AG04450 (cell line): ENCODE measurements around the gene ZNF805. TPM values are rescaled to one million over a fixed set of nuclear protein-coding genes. Genes with fewer than 3 reads are reported as not detected.
"Not testable (repeated sequence)": the region's sequence is repeated elsewhere in the genome, so short reads cannot be mapped to it uniquely, and the experiment has no call there.

ENCODE experiments used
- CTCF ChIA-PET: fragments of 300-600, 350-600 bp; formaldehyde crosslinking; extraction: SDS; loops from one replicate; lab custom pipeline; 2022; ENCODE audit warnings: antibody characterized with exemption, inconsistent platforms; lab: Charles Lee
- POLR2A ChIA-PET: fragments of 350-600 bp; formaldehyde crosslinking; extraction: SDS; loops from one replicate; lab custom pipeline; 2021; ENCODE audit warnings: antibody characterized with exemption, inconsistent platforms; lab: Yijun Ruan, JAX
- DNase-seq: peaks from one replicate; pipeline ENCODE4 v3.0.0-alpha.2; 2011; ENCODE audit warnings: low read depth, low spot score
- H3K27ac ChIP-seq: one replicate; pipeline ENCODE4 v1.5.1; 2012; ENCODE audit warnings: low read depth, low read length, control low read depth
- H3K27me3 ChIP-seq: one replicate; pipeline ENCODE4 v1.6.0; 2012; ENCODE audit warnings: low read length; ENCODE audit not compliant: control insufficient read depth, insufficient read depth
- H3K4me3 ChIP-seq: 2 replicates; pipeline ENCODE4 v1.5.1; 2011; ENCODE audit warnings: mild to moderate bottlenecking, low read depth, low read length, control low read depth
- H3K9me3 ChIP-seq: 2 replicates; pipeline ENCODE4 v1.5.1; 2012; ENCODE audit warnings: low read length; ENCODE audit not compliant: control insufficient read depth, insufficient read depth
- CTCF ChIP-seq: IDR thresholded peaks from 2 replicates; pipeline ENCODE4 v1.5.1; 2011; ENCODE audit warnings: low read depth, low read length, control low read depth, inconsistent platforms
- polyA minus RNA-seq: library from RNA; depleted of rRNA, polyadenylated mRNA; stranded (reverse); fragments of >200 nt; gene quantifications from 2 replicates; pipeline ENCODE4 v1.2.3, GENCODE V29; 2011; rRNA and poly(A)+ RNA removed
- polyA plus RNA-seq: library from polyadenylated mRNA; depleted of rRNA; stranded (reverse); fragments of >200 nt; gene quantifications from 2 replicates; pipeline ENCODE4 v1.2.3, GENCODE V29; 2011; rRNA removed

ZNF805 gene
- 6.1 and 6.3 TPM in 2 replicates for polyA plus RNA-seq
- polyA minus RNA-seq, result 53.0 and 57.8 TPM in 2 replicates

DNA sequence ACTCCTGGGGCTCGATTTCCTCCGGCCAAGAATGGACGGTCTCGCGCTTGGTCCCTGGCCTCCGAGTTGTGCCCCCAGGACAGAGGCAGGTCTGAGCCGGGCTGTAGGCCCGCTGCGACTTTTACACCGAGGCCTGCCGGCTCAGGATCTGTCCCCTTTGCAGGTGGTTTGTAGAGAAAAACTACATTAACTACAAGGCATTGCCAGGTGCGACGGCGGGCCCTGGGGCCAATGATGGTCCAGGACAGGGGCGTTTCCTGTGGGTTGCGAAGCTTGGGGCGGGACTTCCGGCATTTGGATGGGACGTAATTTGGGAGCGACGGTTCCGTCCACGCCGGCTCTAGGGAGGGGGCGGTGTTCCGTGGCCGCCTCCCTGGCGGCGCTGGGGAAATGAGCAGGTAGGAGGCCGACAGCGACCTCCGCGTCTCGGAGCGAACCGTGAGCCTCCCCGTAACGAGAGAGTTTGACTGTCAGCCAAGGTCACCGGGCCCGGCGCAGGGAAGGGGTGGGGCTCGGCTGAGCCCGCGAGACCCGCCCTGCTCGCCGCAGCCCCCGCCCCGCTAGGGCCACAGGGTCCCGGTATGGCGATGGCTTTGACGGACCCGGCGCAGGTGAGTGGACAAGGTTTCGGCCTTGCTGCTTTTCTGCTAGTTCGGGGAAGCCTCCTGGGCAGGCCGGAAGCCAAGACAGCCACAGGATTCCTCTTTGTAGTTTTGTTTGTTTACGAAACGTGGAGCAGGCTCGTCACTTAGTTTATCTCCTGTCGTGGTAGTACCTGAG, at the start of gene ZNF805:
Gene ZNF805, plus strand, starts transcription at position 322 of the 780 bp plus-strand sequence. Its CDS starts 260 bp downstream, at position 582.
- ChIA-PET CTCF (no interaction called here), POLR2A (interaction anchor here (1.0 kb wide), 1 partner anchor 49 kb away, joined by 3 read pairs; the partner anchor contains the start of gene ZNF264)
- DNase-seq, result peak; percentile 72

GRCh38 chr19:57191141-57192076, 49.0 kb upstream of the ZNF805 start, which contains the start of gene ZNF264:
ZNF264 (plus strand) TSS chr19:57191500; CDS start chr19:57191914, 414 bp downstream.
- peak; percentile 61 for DNase-seq
- CTCF ChIA-PET, result interaction anchor here (0.7 to 0.9 kb wide), 2 partner anchors 23 to 841 kb away, joined by 3 to 4 read pairs; no protein-coding TSS in a partner anchor

More for the DNA sequence above, at the start of gene ZNF805:
- Histone ChIP-seq H3K9me3 (no peaks in the 10 kb centered on the region; the same call in 1 of the 2 replicates), H3K27ac (peak within 1 kb of the TSS; percentile 49), H3K27me3 (no peaks in the 10 kb centered on the region), H3K4me3 (peak within 1 kb of the TSS; percentile 98)
- no peak for TF ChIP-seq CTCF

GRCh38 chr19:57192077-57192420, 48.4 kb upstream of the ZNF805 start:
- POLR2A ChIA-PET, result interaction anchor here (0.6 to 0.9 kb wide), 3 partner anchors 77 to 197 kb away, joined by 3 to 7 read pairs (median 4); partner anchors contain the start of gene ZNF543
- CTCF ChIA-PET, result interaction anchor here (0.7 to 0.9 kb wide), 2 partner anchors 22 to 842 kb away, joined by 3 to 4 read pairs; no protein-coding TSS in a partner anchor
- Histone ChIP-seq H3K4me3 (peak overlapping the region; percentile 97), H3K27me3 (no peaks in the 10 kb centered on the region), H3K9me3 (peaks cover 12% of the 10 kb centered on the region), H3K27ac (no peak overlapping the region)
- no peak for DNase-seq
- no peak for TF ChIP-seq CTCF

More at GRCh38 chr19:57191141-57192076, 49.0 kb upstream of the ZNF805 start, which contains the start of gene ZNF264:
- TF ChIP-seq CTCF, result no peak
- H3K4me3 ChIP-seq, result peak within 1 kb of the TSS; percentile 97
- POLR2A ChIA-PET, result interaction anchor here (0.6 to 1.2 kb wide), 3 partner anchors 48 to 129 kb away, joined by 3 to 7 read pairs (median 3); partner anchors contain the start of gene ZNF543
- H3K27me3 ChIP-seq, result no peaks in the 10 kb centered on the region
- peak within 1 kb of the TSS; percentile 85 for H3K27ac ChIP-seq
- peaks cover 12% of the 10 kb centered on the region for H3K9me3 ChIP-seq

GRCh38 chr19:57192993-57193392, 47.4 kb upstream of the ZNF805 start:
- ChIA-PET CTCF (no interaction called here), POLR2A (no interaction called here)

GRCh38 chr19:57197874-57198273, 42.6 kb upstream of the ZNF805 start:
- H3K9me3 ChIP-seq, H3K27me3 ChIP-seq, H3K4me3 ChIP-seq, POLR2A ChIA-PET, CTCF ChIA-PET, DNase-seq, H3K27ac ChIP-seq: not testable (repeated sequence)

More at GRCh38 chr19:57192993-57193392, 47.4 kb upstream of the ZNF805 start:
- Histone ChIP-seq H3K4me3 (peak overlapping the region; percentile 97; the same call in 1 of the 2 replicates), H3K9me3 (peaks cover 12% of the 10 kb centered on the region), H3K27me3 (no peaks in the 10 kb centered on the region), H3K27ac (no peak overlapping the region)
- no peak for DNase-seq
- TF ChIP-seq CTCF, result no peak
